H1 (cell line): ENCODE results near the gene SSB. TPM values are rescaled to one million over a fixed set of nuclear protein-coding genes. Genes with fewer than 3 reads are reported as not detected.

ENCODE experiments used
- CTCF ChIA-PET: fragments of 300-600 bp; sonication (Branson Sonifier 250); formaldehyde crosslinking; loops from one replicate; lab custom pipeline; 2021; ENCODE audit not compliant: partially characterized antibody; lab: Charles Lee
- POLR2A ChIA-PET: fragments of 300-600 bp; sonication (Branson Sonifier 250); formaldehyde crosslinking; loops from one replicate; lab custom pipeline; 2021; ENCODE audit warnings: inconsistent platforms; ENCODE audit not compliant: partially characterized antibody; lab: Charles Lee
- DNase-seq, 2 experiments: peaks; one replicate each; pipeline versions ENCODE4 v3.0.0 to v3.0.0-alpha.2; 2010 to 2022; ENCODE audit warnings: low spot score in 2 of 2, low read depth in 1 of 2, mixed read lengths in 1 of 2
- FAIRE-seq: peaks from 2 replicates; lab custom pipeline; 2011; peaks lifted over from hg19 to GRCh38; lab: Jason Lieb, UNC
- H2AFZ ChIP-seq: 2 replicates; pipeline ENCODE4 v1.8.1; 2012; ENCODE audit warnings: low read length, inconsistent platforms
- H2AK5ac ChIP-seq: 2 replicates; pipeline ENCODE4 v1.6.1; 2013; ENCODE audit warnings: low read depth, low read length
- H2BK120ac ChIP-seq: replicated peaks from 2 replicates; pipeline ENCODE3; 2013; ENCODE audit warnings: low read depth, low read length, inconsistent platforms
- H2BK12ac ChIP-seq: 2 replicates; pipeline ENCODE4 v1.6.1; 2013; ENCODE audit warnings: low read depth, low read length
- H2BK15ac ChIP-seq: 2 replicates; pipeline ENCODE4 v1.6.1; 2013; ENCODE audit warnings: low read length
- H2BK20ac ChIP-seq: 2 replicates; pipeline ENCODE4 v1.6.1; 2013; ENCODE audit warnings: low read length
- H2BK5ac ChIP-seq: 2 replicates; pipeline ENCODE4 v1.6.1; 2013; ENCODE audit warnings: low read depth, low read length
- H3K14ac ChIP-seq: 2 replicates; pipeline ENCODE4 v1.6.1; 2013; ENCODE audit warnings: inconsistent platforms; ENCODE audit not compliant: insufficient read length
- H3K18ac ChIP-seq: 2 replicates; pipeline ENCODE4 v1.6.1; 2013; ENCODE audit warnings: low read length; ENCODE audit errors: extremely low read depth
- H3K23ac ChIP-seq: 2 replicates; pipeline ENCODE4 v1.6.1; 2013; ENCODE audit warnings: inconsistent platforms; ENCODE audit not compliant: insufficient read length
- H3K23me2 ChIP-seq: 2 replicates; pipeline ENCODE4 v1.6.1; 2013; ENCODE audit warnings: low read depth, low read length
- H3K27ac ChIP-seq: 2 replicates; pipeline ENCODE4 v1.6.1; 2011; ENCODE audit warnings: low read depth, low read length, inconsistent platforms
- H3K27me3 ChIP-seq, 4 experiments: replicated peaks in 1 of 4; 1 replicate in 1 of 4; 2 replicates in 3 of 4; pipeline versions ENCODE4 v1.6.1 to v1.8.1; 2011 to 2013; ENCODE audit warnings: low read length in 3 of 4, mild to moderate bottlenecking in 3 of 4, inconsistent platforms in 2 of 4, mixed read lengths in 2 of 4, moderate library complexity in 1 of 4; ENCODE audit not compliant: control insufficient read depth in 3 of 4, insufficient read depth in 3 of 4; ENCODE audit errors: extremely low read depth in 1 of 4
- H3K36me3 ChIP-seq, 4 experiments: 2 replicates each; pipeline versions ENCODE4 v1.6.1 to v1.8.1; 2011 to 2013; ENCODE audit warnings: mild to moderate bottlenecking in 4 of 4, low read length in 3 of 4, moderate library complexity in 2 of 4, control low read depth in 1 of 4, inconsistent platforms in 1 of 4; ENCODE audit not compliant: insufficient read depth in 4 of 4, control insufficient read depth in 2 of 4
- H3K4ac ChIP-seq: replicated peaks from 2 replicates; pipeline ENCODE3; 2013; ENCODE audit warnings: low read length, low read depth, mixed read lengths, inconsistent platforms; ENCODE audit not compliant: insufficient read length
- H3K4me1 ChIP-seq, 4 experiments: replicated peaks in 1 of 4; 1 replicate in 1 of 4; 2 replicates in 3 of 4; pipeline versions ENCODE4 v1.6.1 to v1.8.1; 2011 to 2013; ENCODE audit warnings: low read length in 3 of 4, inconsistent platforms in 2 of 4, mixed read lengths in 1 of 4; ENCODE audit not compliant: insufficient read depth in 4 of 4, control insufficient read depth in 3 of 4
- H3K4me2 ChIP-seq, 2 experiments: 2 replicates each; pipeline versions ENCODE4 v1.6.1 to v1.8.1; 2011 to 2013; ENCODE audit warnings: low read depth in 2 of 2, low read length in 2 of 2, control low read depth in 1 of 2, inconsistent platforms in 1 of 2, mild to moderate bottlenecking in 1 of 2; ENCODE audit not compliant: insufficient read depth in 1 of 2
- H3K4me3 ChIP-seq, 4 experiments: fragments of 200-600, 300-600 bp in 1 of 4; sonication (generic), shearing (Covaris generic), sonication (Bioruptor Twin) in 1 of 4; 2 replicates each; pipeline versions ENCODE4 v1.5.1 to v1.8.1; 2011 to 2016; ENCODE audit warnings: low read length in 4 of 4, low read depth in 3 of 4, control low read depth in 2 of 4, inconsistent platforms in 2 of 4, mild to moderate bottlenecking in 2 of 4, mixed read lengths in 1 of 4, moderate library complexity in 1 of 4; ENCODE audit not compliant: insufficient read depth in 2 of 4; ENCODE audit errors: extremely low read depth in 1 of 4
- H3K56ac ChIP-seq: replicated peaks from 2 replicates; pipeline ENCODE3; 2013; ENCODE audit warnings: low read depth, mild to moderate bottlenecking, mixed read lengths, low read length, inconsistent platforms; ENCODE audit not compliant: insufficient read length
- H3K79me1 ChIP-seq: 2 replicates; pipeline ENCODE4 v1.6.1; 2013; ENCODE audit warnings: low read depth, low read length, control low read depth
- H3K79me2 ChIP-seq, 2 experiments: 2 replicates each; pipeline versions ENCODE4 v1.6.1 to v1.8.1; 2012 to 2013; ENCODE audit warnings: low read length in 2 of 2, mild to moderate bottlenecking in 2 of 2, inconsistent platforms in 1 of 2; ENCODE audit not compliant: insufficient read depth in 2 of 2, control insufficient read depth in 1 of 2
- H3K9ac ChIP-seq, 4 experiments: replicated peaks in 1 of 4; 1 replicate in 1 of 4; 2 replicates in 3 of 4; pipeline versions ENCODE4 v1.6.1 to v1.8.1; 2011 to 2013; ENCODE audit warnings: low read depth in 3 of 4, low read length in 3 of 4, control low read depth in 2 of 4, mild to moderate bottlenecking in 2 of 4, moderate library complexity in 2 of 4, inconsistent platforms in 1 of 4; ENCODE audit errors: extremely low read depth in 1 of 4
- H3K9me3 ChIP-seq, 2 experiments: 2 replicates each; pipeline versions ENCODE4 v1.6.1 to v1.8.1; 2012 to 2013; ENCODE audit warnings: mild to moderate bottlenecking in 2 of 2, moderate library complexity in 2 of 2, control low read depth in 1 of 2, inconsistent platforms in 1 of 2, low read depth in 1 of 2, low read length in 1 of 2, mixed read lengths in 1 of 2; ENCODE audit not compliant: insufficient read depth in 2 of 2
- H4K20me1 ChIP-seq, 2 experiments: replicated peaks in 1 of 2; 2 replicates each; pipeline versions ENCODE3 to v1.8.1; 2011 to 2013; ENCODE audit warnings: inconsistent platforms in 2 of 2, low read length in 2 of 2, mild to moderate bottlenecking in 1 of 2; ENCODE audit not compliant: insufficient read depth in 2 of 2, control insufficient read depth in 1 of 2
- H4K5ac ChIP-seq: 2 replicates; pipeline ENCODE4 v1.6.1; 2013; ENCODE audit warnings: low read length, low read depth, mixed read lengths, inconsistent platforms; ENCODE audit not compliant: insufficient read length
- H4K8ac ChIP-seq: 2 replicates; pipeline ENCODE4 v1.8.0; 2013; ENCODE audit warnings: mild to moderate bottlenecking, moderate library complexity, low read length, inconsistent platforms; ENCODE audit not compliant: insufficient read depth; ENCODE audit errors: extremely low read depth
- H4K91ac ChIP-seq: replicated peaks from 2 replicates; pipeline ENCODE3; 2013; ENCODE audit warnings: low read length, mixed read lengths, inconsistent platforms; ENCODE audit not compliant: insufficient read length
- CBX5 ChIP-seq: fragments of 300-800, 300-1000 bp; sonication (generic); IDR thresholded peaks from 2 replicates; pipeline ENCODE4 v1.7.1; 2016; ENCODE audit warnings: antibody characterized with exemption, low read length, low read depth
- CBX8 ChIP-seq: fragments of 300-800, 300-1000 bp; sonication (generic); IDR thresholded peaks from 2 replicates; pipeline ENCODE4 v1.7.1; 2016; ENCODE audit warnings: low read depth, low read length, borderline replicate concordance
- CHD1 ChIP-seq: IDR thresholded peaks from 2 replicates; pipeline ENCODE4 v1.6.1; 2012; ENCODE audit warnings: low read depth, low read length, improper control_type of control experiment
- CREB1 ChIP-seq: IDR thresholded peaks from 2 replicates; pipeline ENCODE4 v1.6.1; 2012; ENCODE audit warnings: inconsistent platforms
- EGR1 ChIP-seq: IDR thresholded peaks from 2 replicates; pipeline ENCODE4 v1.6.1; 2011; ENCODE audit warnings: low read depth, low read length, borderline replicate concordance
- KDM1A ChIP-seq: fragments of 200-600, 300-600 bp; sonication (generic); IDR thresholded peaks from 2 replicates; pipeline ENCODE4 v1.7.1; 2016; ENCODE audit warnings: mild to moderate bottlenecking, low read length, borderline replicate concordance
- PHF8 ChIP-seq: fragments of 200-600 bp; sonication (generic); conservative IDR thresholded peaks from 2 replicates; pipeline ENCODE4 v1.7.1; 2012; ENCODE audit warnings: low read depth, mild to moderate bottlenecking, inconsistent platforms, low read length, moderate library complexity
- POLR2A ChIP-seq, 2 experiments: IDR thresholded peaks; 1 replicate in 1 of 2; 2 replicates in 1 of 2; pipeline ENCODE4 v1.6.1; 2011; ENCODE audit warnings: low read depth in 2 of 2, low read length in 2 of 2, mild to moderate bottlenecking in 2 of 2; ENCODE audit errors: control extremely low read depth in 1 of 2
- RFX5 ChIP-seq: IDR thresholded peaks from 2 replicates; pipeline ENCODE4 v1.6.1; 2011; ENCODE audit warnings: low read depth, low read length, improper control_type of control experiment, borderline replicate concordance
- RXRA ChIP-seq: IDR thresholded peaks from 2 replicates; pipeline ENCODE4 v1.6.1; 2011; ENCODE audit warnings: low read depth, mild to moderate bottlenecking, low read length, moderate library complexity; ENCODE audit not compliant: insufficient read depth
- SP1 ChIP-seq: IDR thresholded peaks from 2 replicates; pipeline ENCODE4 v1.6.1; 2011; ENCODE audit warnings: low read depth, low read length
- SRF ChIP-seq: IDR thresholded peaks from 2 replicates; pipeline ENCODE4 v1.6.1; 2011; ENCODE audit warnings: mild to moderate bottlenecking, low read depth, low read length, moderate library complexity
- TBP ChIP-seq: IDR thresholded peaks from 2 replicates; pipeline ENCODE4 v1.6.1; 2011; ENCODE audit warnings: low read depth, low read length, improper control_type of control experiment
- TCF12 ChIP-seq: IDR thresholded peaks from 2 replicates; pipeline ENCODE4 v1.6.1; 2011; ENCODE audit warnings: low read depth, mild to moderate bottlenecking, low read length
- USF2 ChIP-seq: IDR thresholded peaks from 2 replicates; pipeline ENCODE4 v1.6.1; 2011; ENCODE audit warnings: low read length, improper control_type of control experiment
- WGBS, 2 experiments: shearing (Covaris generic) in 1 of 2; methylation state at CpG; one replicate each; pipeline versions ENCODE4 v1.1.6 to v1.1.7; 2013 to 2015; ENCODE audit warnings: low lambda C conversion rate in 2 of 2, mixed read lengths in 2 of 2, inconsistent platforms in 1 of 2, low coverage in 1 of 2, missing lambda C conversion rate in 1 of 2; ENCODE audit not compliant: insufficient replicate concordance in 2 of 2, insufficient coverage in 1 of 2, insufficient read length in 1 of 2; ENCODE audit errors: extremely low coverage in 1 of 2, missing lambda C conversion rate in 1 of 2; 5-methylcytosine and 5-hydroxymethylcytosine counted together
- polyA plus RNA-seq, 7 experiments: library from polyadenylated mRNA; depleted of rRNA in 3 of 7; stranded (reverse) in 5 of 7; unstranded in 2 of 7; fragments of >200 nt in 5 of 7; fragments of 200-250 nt in 2 of 7; gene quantifications; 1 replicate in 5 of 7; 2 replicates in 1 of 7; 4 replicates in 1 of 7; pipeline versions ENCODE4 v1.2.1 to v1.2.3, GENCODE V29; 2011 to 2013; ENCODE audit warnings: missing spikeins in 2 of 7, mixed read lengths in 2 of 7
- total RNA-seq: library from RNA; stranded (reverse); fragmentation: NEBNext Ultra II Directional; extraction: Animal tissue kit (Norgen Biotek cat#: 25700); gene quantifications from 2 replicates; pipeline ENCODE4 v1.2.1, GENCODE V29; 2021

SSB gene
- total and polyA plus RNA-seq, 2 of the 8 experiments (the other 6 are each of a cell fraction or from before 2014, with no cell fraction given): 60.8 to 270 TPM

- no peak overlapping the region for H3K23ac ChIP-seq
- H2AK5ac ChIP-seq: no peak overlapping the region
- no peak overlapping the region for H2BK20ac ChIP-seq
- H3K36me3 ChIP-seq: peaks cover 9 to 81% (median 40%) of the 10 kb centered on the region in 4 experiments; a peak in 7 of 8 replicates
- no peaks in the 10 kb centered on the region for H3K4me1 ChIP-seq
- DNase-seq (no peak), FAIRE-seq (no peak)
- no peak overlapping the region for H3K4me3 ChIP-seq
- no peak overlapping the region for H3K27ac ChIP-seq
- no peak overlapping the region for H4K5ac ChIP-seq
- H3K56ac ChIP-seq: no peak overlapping the region
- H3K27me3 ChIP-seq: no peaks in the 10 kb centered on the region
- 0 out of 2 replicates have a peak, but pooled peaks cover 2% of the 10 kb centered on the region for H3K79me1 ChIP-seq
- no peak overlapping the region for H3K4me2 ChIP-seq
- H3K9me3 ChIP-seq: no peaks in the 10 kb centered on the region
- no peak overlapping the region for H2BK15ac ChIP-seq
- H2AFZ ChIP-seq: no peak overlapping the region
- no peak overlapping the region for H3K18ac ChIP-seq
- ChIA-PET CTCF (interaction anchor here (1.4 kb wide), 1 partner anchor 9 kb away, joined by 6 read pairs; the partner anchor contains the start of gene METTL5), POLR2A (interaction anchor here (1.2 to 1.6 kb wide), 3 partner anchors 8 to 70 kb away, joined by 3 to 7 read pairs (median 5); partner anchors contain the start of genes METTL5 and SSB)
- no peak overlapping the region for H4K91ac ChIP-seq
- no peak overlapping the region for H2BK120ac ChIP-seq
- H2BK5ac ChIP-seq: no peak overlapping the region
- H3K4ac ChIP-seq: no peak overlapping the region
- no peak overlapping the region for H2BK12ac ChIP-seq
- no peak overlapping the region for H3K14ac ChIP-seq
- H3K9ac ChIP-seq: peak overlapping the region in 1 of 4 experiments; percentile 8; a peak in 1 of 7 replicates
- H3K23me2 ChIP-seq: no peaks in the 10 kb centered on the region
- peaks cover 0 to 3% of the 10 kb centered on the region in 2 experiments; a peak in 2 of 4 replicates for H3K79me2 ChIP-seq
- 96% methylated on average over 1 of the region's 1 CpG; no CpG with 5 or more reads in 1 of the 2 experiments for WGBS, 2 experiments
- no peak overlapping the region for H4K8ac ChIP-seq
- H4K20me1 ChIP-seq: peaks cover 0 to 4% of the 10 kb centered on the region in 2 experiments
- TF ChIP-seq CBX5 (no peak), PHF8 (no peak), POLR2A (IDR thresholded peaks at IDR 0.05; ENCODE audit: control extremely low read depth in 1 of 2, low read depth in 2 of 2, low read length in 2 of 2) (no peak), CBX8 (no peak), TCF12 (no peak), CREB1 (no peak), TBP (no peak), USF2 (no peak), KDM1A (no peak), EGR1 (no peak), RFX5 (no peak), RXRA (no peak), SP1 (no peak), CHD1 (no peak), SRF (no peak)
Observed at GRCh38 chr2:169815849-169816248, 17.2 kb downstream of the SSB start.
